OCI-LY7 (cell line): ENCODE measurements around the gene PACS1. TPM values are rescaled to one million over a fixed set of nuclear protein-coding genes. Genes with fewer than 3 reads are reported as not detected.

ENCODE experiments used
- BruUV-seq: library from RNA; stranded (reverse); fragments of 400-500 nt; replicated peaks from 2 replicates; lab custom pipeline; 2021; lab: Mats Ljungman, UMichigan
- CTCF ChIA-PET: fragments of 300-600 bp; sonication (Branson Sonifier 250); formaldehyde crosslinking; loops from one replicate; lab custom pipeline; 2022; ENCODE audit warnings: antibody characterized with exemption; ENCODE audit not compliant: unreplicated experiment; lab: Charles Lee
- POLR2A ChIA-PET: fragments of 300-600 bp; sonication (Branson Sonifier 250); formaldehyde crosslinking; loops from one replicate; lab custom pipeline; 2022; ENCODE audit warnings: antibody characterized with exemption; lab: Charles Lee
- DNase-seq: peaks from one replicate; pipeline ENCODE4 v3.0.0-alpha.2; 2015; ENCODE audit warnings: low spot score
- H2AFZ ChIP-seq: fragments of 200-600 bp; sonication (generic), shearing (Covaris generic); 2 replicates; pipeline ENCODE4 v1.6.1; 2014; ENCODE audit warnings: mild to moderate bottlenecking, antibody characterized with exemption, low read length, moderate library complexity
- H3K27ac ChIP-seq: fragments of 200-600 bp; sonication (generic); 2 replicates; pipeline ENCODE4 v1.5.1; 2014; ENCODE audit warnings: mixed run types, low read depth, mild to moderate bottlenecking, moderate library complexity, low read length, inconsistent platforms; ENCODE audit not compliant: poor library complexity, severe bottlenecking
- H3K36me3 ChIP-seq: fragments of 200-600 bp; sonication (generic); 2 replicates; pipeline ENCODE4 v1.6.1; 2014; ENCODE audit warnings: mild to moderate bottlenecking, antibody characterized with exemption, low read length, moderate library complexity, mixed read lengths; ENCODE audit not compliant: insufficient read depth
- H3K4me1 ChIP-seq: fragments of 200-600 bp; sonication (generic); 2 replicates; pipeline ENCODE4 v1.5.1; 2014; ENCODE audit warnings: mild to moderate bottlenecking, low read length; ENCODE audit not compliant: insufficient read depth, poor library complexity, severe bottlenecking
- H3K4me2 ChIP-seq: fragments of 200-600 bp; sonication (generic); 2 replicates; pipeline ENCODE4 v1.6.1; 2014; ENCODE audit warnings: mild to moderate bottlenecking, low read length
- H3K4me3 ChIP-seq: fragments of 200-600 bp; sonication (generic); 2 replicates; pipeline ENCODE4 v1.5.1; 2014; ENCODE audit warnings: mild to moderate bottlenecking, low read depth, low read length; ENCODE audit not compliant: poor library complexity, severe bottlenecking
- H3K79me2 ChIP-seq: fragments of 200-600 bp; sonication (generic); 2 replicates; pipeline ENCODE4 v1.6.1; 2016; ENCODE audit warnings: low read depth, mild to moderate bottlenecking, low read length, moderate library complexity, mixed read lengths; ENCODE audit not compliant: insufficient read depth
- H3K9me2 ChIP-seq: fragments of 200-600 bp; sonication (generic); 2 replicates; pipeline ENCODE4 v1.6.1; 2016; ENCODE audit warnings: mild to moderate bottlenecking, low read length, mixed read lengths; ENCODE audit not compliant: insufficient read depth
- H3K9me3 ChIP-seq: fragments of 200-600 bp; sonication (generic); 2 replicates; pipeline ENCODE4 v1.6.1; 2014; ENCODE audit warnings: mild to moderate bottlenecking, mixed run types, low read length, mixed read lengths
- H4K20me1 ChIP-seq: fragments of 200-600 bp; sonication (generic); 2 replicates; pipeline ENCODE4 v1.6.1; 2014; ENCODE audit warnings: mild to moderate bottlenecking, antibody characterized with exemption, low read length, moderate library complexity, mixed read lengths; ENCODE audit not compliant: insufficient read depth
- CTCF ChIP-seq: fragments of 200-600 bp; sonication (generic); conservative IDR thresholded peaks from 2 replicates; pipeline ENCODE4 v1.5.1; 2014; ENCODE audit warnings: mild to moderate bottlenecking, antibody characterized with exemption, low read length, moderate library complexity, mixed read lengths
- EZH2phosphoT487 ChIP-seq: fragments of 200-600 bp; sonication (generic); IDR thresholded peaks from 2 replicates; pipeline ENCODE4 v1.6.1; 2018; ENCODE audit warnings: low read depth, borderline replicate concordance, mild to moderate bottlenecking, mixed run types, antibody characterized with exemption, low read length, moderate library complexity, mixed read lengths
- intact Hi-C: fragments of 100-400 bp; cut with micrococcal nuclease; formaldehyde crosslinking; loops from one replicate; pipeline ENCODE4 v1.10.0; 2022; ENCODE audit not compliant: unreplicated experiment
- total RNA-seq, 2 experiments: library from RNA; depleted of rRNA in 1 of 2; stranded (reverse); fragments of >200 nt in 1 of 2; shearing (Covaris generic) in 1 of 2; gene quantifications; 2 replicates each; pipeline ENCODE4 v1.2.3, GENCODE V29; 2014 to 2022

PACS1 gene
- total RNA-seq, 2 experiments from 2014 or later = 23.7 to 52.5 TPM

GRCh38 chr11:66075273-66075672, 5.2 kb downstream of the PACS1 start:
- Histone ChIP-seq H4K20me1 (no peaks in the 10 kb centered on the region), H3K4me2 (no peak overlapping the region), H2AFZ (no peak overlapping the region), H3K4me3 (no peak overlapping the region), H3K9me3 (no peaks in the 10 kb centered on the region), H3K4me1 (peaks cover 56% of the 10 kb centered on the region), H3K9me2 (no peaks in the 10 kb centered on the region), H3K79me2 (peaks cover 20% of the 10 kb centered on the region; the same call in 1 of the 2 replicates), H3K27ac (no peak overlapping the region), H3K36me3 (peaks cover 19% of the 10 kb centered on the region)
- TF ChIP-seq CTCF (no peak), EZH2phosphoT487 (no peak)
- intact Hi-C loops = no loop called here
- BruUV-seq = no TSS peak
- ChIA-PET POLR2A (interaction anchor here (0.7 kb wide), 2 partner anchors 16 to 405 kb away, joined by 3 to 4 read pairs; no protein-coding TSS in a partner anchor), CTCF (no interaction called here)
- DNase-seq = no peak

- peaks cover 23% of the 10 kb centered on the region; the same call in 1 of the 2 replicates for H3K79me2 ChIP-seq
- intact Hi-C loops = no loop called here
Measured at GRCh38 chr11:66076561-66076960, 6.5 kb downstream of the PACS1 start.

More at GRCh38 chr11:66076561-66076960, 6.5 kb downstream of the PACS1 start:
- no peak overlapping the region for H3K4me2 ChIP-seq
- DNase-seq = no peak
- H2AFZ ChIP-seq = no peak overlapping the region
- no peaks in the 10 kb centered on the region for H3K9me2 ChIP-seq
- ChIA-PET POLR2A (interaction anchor here (1.6 kb wide), 1 partner anchor 13 kb away, joined by 3 read pairs; no protein-coding TSS in a partner anchor), CTCF (no interaction called here)
- no peaks in the 10 kb centered on the region for H3K9me3 ChIP-seq
- H4K20me1 ChIP-seq = no peaks in the 10 kb centered on the region
- no TSS peak for BruUV-seq
- TF ChIP-seq EZH2phosphoT487 = no peak
- no peak for TF ChIP-seq CTCF
- H3K36me3 ChIP-seq = peaks cover 19% of the 10 kb centered on the region
- peaks cover 62% of the 10 kb centered on the region for H3K4me1 ChIP-seq
- no peak overlapping the region for H3K4me3 ChIP-seq
- no peak overlapping the region for H3K27ac ChIP-seq
